Measurements from ENCODE around the gene SEPHS1. TPM values are rescaled to one million over a fixed set of nuclear protein-coding genes. Genes with fewer than 3 reads are reported as not detected.

SEPHS1 gene
- polyA plus RNA-seq, 1 of the 3 experiments (the other 2 are of a cell fraction), result 64.8 TPM

DNA sequence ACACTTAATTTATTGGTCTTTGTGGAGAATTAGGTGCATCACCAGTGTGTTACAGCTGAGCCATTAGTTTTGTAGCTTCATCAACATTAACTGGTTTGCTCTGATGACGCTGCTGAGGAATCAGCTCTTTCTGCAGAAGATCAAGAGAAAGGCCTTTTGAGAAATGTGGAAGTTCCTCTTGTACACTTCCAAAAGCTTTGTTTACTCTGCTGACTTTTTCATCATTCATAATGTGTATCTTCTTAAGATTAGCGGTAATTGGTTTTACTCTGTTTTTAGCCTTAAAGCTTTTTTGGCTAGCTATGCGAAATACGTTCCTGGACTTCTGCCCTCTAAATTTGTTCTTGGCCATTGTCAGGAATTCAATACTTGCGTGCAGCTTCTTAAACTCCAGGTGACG is 40.0 kb downstream of the SEPHS1 start (continued):
- TF ChIP-seq, protein P1, sequence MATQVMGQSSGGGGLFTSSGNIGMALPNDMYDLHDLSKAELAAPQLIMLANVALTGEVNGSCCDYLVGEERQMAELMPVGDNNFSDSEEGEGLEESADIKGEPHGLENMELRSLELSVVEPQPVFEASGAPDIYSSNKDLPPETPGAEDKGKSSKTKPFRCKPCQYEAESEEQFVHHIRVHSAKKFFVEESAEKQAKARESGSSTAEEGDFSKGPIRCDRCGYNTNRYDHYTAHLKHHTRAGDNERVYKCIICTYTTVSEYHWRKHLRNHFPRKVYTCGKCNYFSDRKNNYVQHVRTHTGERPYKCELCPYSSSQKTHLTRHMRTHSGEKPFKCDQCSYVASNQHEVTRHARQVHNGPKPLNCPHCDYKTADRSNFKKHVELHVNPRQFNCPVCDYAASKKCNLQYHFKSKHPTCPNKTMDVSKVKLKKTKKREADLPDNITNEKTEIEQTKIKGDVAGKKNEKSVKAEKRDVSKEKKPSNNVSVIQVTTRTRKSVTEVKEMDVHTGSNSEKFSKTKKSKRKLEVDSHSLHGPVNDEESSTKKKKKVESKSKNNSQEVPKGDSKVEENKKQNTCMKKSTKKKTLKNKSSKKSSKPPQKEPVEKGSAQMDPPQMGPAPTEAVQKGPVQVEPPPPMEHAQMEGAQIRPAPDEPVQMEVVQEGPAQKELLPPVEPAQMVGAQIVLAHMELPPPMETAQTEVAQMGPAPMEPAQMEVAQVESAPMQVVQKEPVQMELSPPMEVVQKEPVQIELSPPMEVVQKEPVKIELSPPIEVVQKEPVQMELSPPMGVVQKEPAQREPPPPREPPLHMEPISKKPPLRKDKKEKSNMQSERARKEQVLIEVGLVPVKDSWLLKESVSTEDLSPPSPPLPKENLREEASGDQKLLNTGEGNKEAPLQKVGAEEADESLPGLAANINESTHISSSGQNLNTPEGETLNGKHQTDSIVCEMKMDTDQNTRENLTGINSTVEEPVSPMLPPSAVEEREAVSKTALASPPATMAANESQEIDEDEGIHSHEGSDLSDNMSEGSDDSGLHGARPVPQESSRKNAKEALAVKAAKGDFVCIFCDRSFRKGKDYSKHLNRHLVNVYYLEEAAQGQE (IDR thresholded peaks at IDR 0.05; ENCODE audit: low read depth, low read length), result no peak
- no peak for TF ChIP-seq POLR2AphosphoS5 (IDR thresholded peaks at IDR 0.05; ENCODE audit: low read depth, low read length)
- no peak for TF ChIP-seq RAD21 (IDR thresholded peaks at IDR 0.05; ENCODE audit: low read length)
- no peak for TF ChIP-seq MAX (IDR thresholded peaks at IDR 0.05; ENCODE audit: low read depth)

- Histone ChIP-seq H3K27me3 (ENCODE audit: insufficient read depth) (no peaks in the 10 kb centered on the region), H3F3A (replicated peaks; ENCODE audit: insufficient read depth) (peaks cover 10% of the 10 kb centered on the region), H3K9ac (no peak overlapping the region), H3K9me3 (no peaks in the 10 kb centered on the region), H3K79me2 (ENCODE audit: insufficient read depth) (0 out of 2 replicates have a peak, but pooled peaks cover 4% of the 10 kb centered on the region), H4K20me1 (ENCODE audit: insufficient read depth) (no peaks in the 10 kb centered on the region), H3K4me3 (ENCODE audit: low read depth in 2 of 2, low read length in 1 of 2) (no peak overlapping the region), H3K27ac (ENCODE audit: low read depth in 2 of 2, low read length in 1 of 2) (no peak overlapping the region), H3K4me1 (ENCODE audit: control insufficient read depth in 1 of 2, insufficient read depth in 2 of 2, low read depth in 1 of 2, low read length in 1 of 2) (peaks cover 4 to 7% of the 10 kb centered on the region in 2 experiments; a peak in 3 of 4 replicates), H3K36me3 (replicated peaks in 1 of 2; ENCODE audit: control insufficient read depth in 1 of 2, insufficient read depth in 2 of 2, low read length in 1 of 2) (no peaks in the 10 kb centered on the region), H2AFZ (ENCODE audit: low read depth) (no peak overlapping the region), H3K9me2 (no peaks in the 10 kb centered on the region), H3K4me2 (no peak overlapping the region)
- POLR2A ChIA-PET, result no interaction called here
- CTCF ChIA-PET, result interaction anchor here (1.2 to 8.9 kb wide), 2 partner anchors 98 to 144 kb away, joined by 3 to 106 read pairs; partner anchors contain the start of gene MCM10
- WGBS (ENCODE audit: low lambda C conversion rate), result 77% methylated on average over 6 of the region's 6 CpGs
- no peak for DNase-seq
- TF ChIP-seq FOSL2 (IDR thresholded peaks at IDR 0.05; ENCODE audit: borderline replicate concordance, low read depth) (no peak), ELF1 (IDR thresholded peaks at IDR 0.05) (no peak), EP300 (IDR thresholded peaks at IDR 0.05; ENCODE audit: borderline replicate concordance in 1 of 2, low read depth in 1 of 2, low read length in 1 of 2) (no peak), ZBTB33 (IDR thresholded peaks at IDR 0.05; ENCODE audit: borderline replicate concordance, low read depth) (no peak), FOXM1 (IDR thresholded peaks at IDR 0.05; ENCODE audit: low read depth) (no peak), RXRA (IDR thresholded peaks at IDR 0.05; ENCODE audit: borderline replicate concordance, low read depth) (no peak), FOXJ3 (CRISPR knock-in tag; IDR thresholded peaks at IDR 0.05) (no peak), CHD2 (IDR thresholded peaks at IDR 0.05; ENCODE audit: low read length, partially characterized antibody) (no peak), EZH2phosphoT487 (IDR thresholded peaks at IDR 0.05; ENCODE audit: borderline replicate concordance, low read depth) (no peak), RAD21 (IDR thresholded peaks at IDR 0.05; ENCODE audit: low read length) (no peak), TCF12 (IDR thresholded peaks at IDR 0.05) (no peak)
Measured at GRCh38 chr10:13306103-13306502, 42.0 kb downstream of the SEPHS1 start.

All from SK-N-SH (cell line).